Pancreas (tissue), 10 donors: Measurements from ENCODE around the gene CYP27A1. TPM values are rescaled to one million over a fixed set of nuclear protein-coding genes. Genes with fewer than 3 reads are reported as not detected.

ENCODE experiments used
- ATAC-seq, 4 donors: fragments of 200-7000 bp; cut with Tn5 transposase; one replicate each; pipeline versions ENCODE4 v1.8.0 to v1.9.1; 2020; ENCODE audit warnings: mild to moderate bottlenecking in 4 of 4, moderate library complexity in 4 of 4
- DNase-seq, 6 donors: peaks; one replicate each; pipeline ENCODE4 v3.0.0-alpha.2; 2020
- FAIRE-seq: peaks from 2 replicates; lab custom pipeline; 2012; peaks lifted over from hg19 to GRCh38; lab: Jason Lieb, UNC
- H3K27ac ChIP-seq, 4 donors: fragments of 200-600 bp; sonication (generic); 1 replicate in 3 of 4; 2 replicates in 1 of 4; pipeline versions ENCODE4 v1.5.0 to v1.8.0; 2020
- H3K27me3 ChIP-seq, 4 donors: fragments of 200-600 bp; one replicate each; pipeline ENCODE4 v1.8.0; 2021
- H3K36me3 ChIP-seq, 3 donors: fragments of 200-600 bp; sonication (generic) in 1 of 3; one replicate each; pipeline versions ENCODE4 v1.5.0 to v1.8.0; 2020 to 2021
- H3K4me1 ChIP-seq, 3 donors: fragments of 200-600 bp; one replicate each; pipeline ENCODE4 v1.8.0; 2021
- H3K4me3 ChIP-seq, 4 donors: fragments of 200-600 bp; sonication (generic) in 2 of 4; one replicate each; pipeline versions ENCODE4 v1.5.0 to v1.8.0; 2020 to 2021
- H3K9me3 ChIP-seq, 4 donors: fragments of 200-600 bp; one replicate each; pipeline ENCODE4 v1.8.0; 2021
- CTCF ChIP-seq, 4 donors: fragments of 200-600 bp; sonication (generic) in 3 of 4; IDR thresholded peaks; one replicate each; pipeline versions ENCODE4 v1.5.0 to v1.8.0; 2021; ENCODE audit warnings: antibody characterized with exemption in 4 of 4
- WGBS, 2 donors: extraction: QIAGEN DNeasy Blood & Tissue Kit; methylation state at CpG; one replicate each; pipeline ENCODE4 v1.1.7; 2013; 5-methylcytosine and 5-hydroxymethylcytosine counted together
- intact Hi-C, 3 donors: fragments of 100-400 bp; cut with DNase I; formaldehyde crosslinking; loops; one replicate each; pipeline versions ENCODE4 v1.11.1 to v1.14.2; 2022
- polyA plus RNA-seq, 2 donors: library from polyadenylated mRNA; stranded (reverse); fragments of 200-250 nt; gene quantifications; one replicate each; pipeline ENCODE4 v1.2.3, GENCODE V29; 2013
- total RNA-seq, 6 donors: library from RNA; stranded (reverse); fragmentation: NEBNext Ultra II Directional in 4 of 6; extraction: Animal tissue kit (Norgen Biotek cat#: 25700) in 4 of 6; gene quantifications; one replicate each; pipeline versions ENCODE4 v1.2.1 to v1.2.4, GENCODE V29; 2021 to 2023
- donor health status: healthy with polysubstance abuse.
- donor health status: DM: no; HTN: no; CAD: no; lungs with moderate emphysema.
- donor health status: DM: no; HTN: no; CAD: no.
- donor health status: control.
- donor health status: control.
- donor health status: Bipolar disorder and iron deficiency.
- donor health status: DM: yes; HTN: yes; CAD: no.
- donor health status: DM: no; HTN: no; CAD: no.
- donor health status: DM: no; HTN: no; CAD: no.
- donor health status: DM: yes; HTN: yes; CAD: no.

CYP27A1 gene
- total RNA-seq (10 to 100 TPM in 1 of 6 donors, 1 to 10 TPM in 5; 3.1 to 21.6 (median 4.0) TPM), polyA plus RNA-seq (1 to 10 TPM; 6.1 to 9.9 TPM)

GRCh38 chr2:218781691-218782527, at the start of gene CYP27A1:
TSS of gene CYP27A1 (plus strand) at chr2:218782147. CDS start at chr2:218782183, 36 bp downstream.
- DNase-seq (peak; percentile 20 to 76 (median 48)), FAIRE-seq (no peak), ATAC-seq (peak; percentile 81 to 92 (median 90))
- intact Hi-C loops = no loop called here
- Histone ChIP-seq H3K27me3 (no peaks in the 10 kb centered on the region), H3K4me1 (peaks cover 0 to 4% (median 0%) of the 10 kb centered on the region in 3 donors), H3K4me3 (peak within 1 kb of the TSS; percentile 55 to 69 (median 64)), H3K36me3 (no peaks in the 10 kb centered on the region), H3K9me3 (no peaks in the 10 kb centered on the region), H3K27ac (peak within 1 kb of the TSS in 3 of 4 donors; percentile 15 to 73 (median 65))
- WGBS, 2 donors = 1% methylated on average over 73 to 76 of the region's 76 CpGs
- TF ChIP-seq CTCF (IDR thresholded peaks at IDR 0.05) = no peak

GRCh38 chr2:218732761-218733158, 49.2 kb upstream of the CYP27A1 start:
- ATAC-seq (peak in 1 of 4 donors; percentile 7), DNase-seq (no peak), FAIRE-seq (no peak)
- H3K9me3 ChIP-seq = no peaks in the 10 kb centered on the region
- peak overlapping the region in 2 of 4 donors; percentile 8 to 42 for H3K27ac ChIP-seq
- no peaks in the 10 kb centered on the region for H3K4me1 ChIP-seq
- WGBS, 2 donors = 75 to 87% methylated on average over 2 of the region's 2 CpGs
- TF ChIP-seq CTCF (IDR thresholded peaks at IDR 0.05) = no peak
- H3K4me3 ChIP-seq = no peak overlapping the region
- H3K36me3 ChIP-seq = peaks cover 0 to 5% (median 0%) of the 10 kb centered on the region in 3 donors
- intact Hi-C loops = no loop called here
- no peaks in the 10 kb centered on the region for H3K27me3 ChIP-seq

GRCh38 chr2:218733171-218734021, 48.6 kb upstream of the CYP27A1 start:
- Histone ChIP-seq H3K4me1 (no peaks in the 10 kb centered on the region), H3K27me3 (no peaks in the 10 kb centered on the region), H3K27ac (peak overlapping the region in 2 of 4 donors; percentile 13 to 49), H3K9me3 (no peaks in the 10 kb centered on the region), H3K4me3 (no peak overlapping the region), H3K36me3 (peaks cover 0 to 11% (median 5%) of the 10 kb centered on the region in 3 donors)
- no peak for TF ChIP-seq CTCF (IDR thresholded peaks at IDR 0.05)
- intact Hi-C loops = no loop called here
- FAIRE-seq = no peak
- peak in 1 of 6 donors; percentile 48 for DNase-seq
- WGBS, 2 donors = 77 to 87% methylated on average over 6 of the region's 6 CpGs
- peak in 2 of 4 donors; percentile 82 to 86 for ATAC-seq

GRCh38 chr2:218734190-218734975, 47.6 kb upstream of the CYP27A1 start:
- peak overlapping the region in 2 of 4 donors; percentile 13 to 49 for H3K27ac ChIP-seq
- H3K27me3 ChIP-seq = no peaks in the 10 kb centered on the region
- peaks cover 0 to 17% (median 10%) of the 10 kb centered on the region in 3 donors for H3K36me3 ChIP-seq
- WGBS, 2 donors = 95 to 96% methylated on average over 8 of the region's 8 CpGs
- no peak overlapping the region for H3K4me3 ChIP-seq
- DNase-seq (no peak), FAIRE-seq (no peak), ATAC-seq (peak in 1 of 4 donors; percentile 9)
- no peak for TF ChIP-seq CTCF (IDR thresholded peaks at IDR 0.05)
- intact Hi-C loops = no loop called here
- H3K4me1 ChIP-seq = no peaks in the 10 kb centered on the region
- no peaks in the 10 kb centered on the region for H3K9me3 ChIP-seq
